Stimulated activated CD8-positive, alpha-beta memory T cell treated with anti-CD3 and anti-CD28 coated beads, Interleukin-12 subunit alpha, Interleukin-12 subunit beta, amount 100 ng/mL, for 1 hour (primary cell): ENCODE measurements around the gene IFI27L1.

ENCODE experiments used
- DNase-seq: peaks from one replicate; pipeline ENCODE4 v3.0.0-alpha.2; 2020; ENCODE audit warnings: low read depth

The IFI27L1 gene

GRCh38 chr14:94080621-94081385, at the start of gene IFI27L1, which contains the start of gene DDX24:
Gene IFI27L1, plus strand, starts transcription at chr14:94081310. Its CDS starts 15,628 bp downstream, at chr14:94096938.
Gene DDX24, minus strand, starts transcription at chr14:94081202. Its CDS starts 1,460 bp downstream, at chr14:94079742.
- DNase-seq, result peak; percentile 95

DNA sequence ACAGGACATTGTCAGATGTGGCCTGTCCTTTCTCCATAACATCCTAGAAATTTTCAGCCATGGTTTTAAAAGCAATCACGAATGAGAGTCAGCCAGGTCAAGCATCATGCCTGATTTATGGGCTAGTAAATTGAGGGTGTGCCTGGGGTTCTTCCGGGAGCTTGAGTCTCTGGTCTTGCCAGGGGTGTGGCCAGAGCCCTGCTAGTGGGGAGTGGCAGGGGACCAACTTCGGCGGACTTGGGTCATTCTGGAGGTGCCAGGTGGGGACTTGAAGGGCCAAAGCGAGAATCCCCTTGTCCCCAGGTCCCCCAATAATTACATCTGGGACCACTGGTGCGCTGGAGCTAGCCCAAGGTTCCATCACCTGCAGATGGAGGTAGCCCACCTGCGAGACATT, 49.2 kb upstream of the IFI27L1 start:
- DNase-seq, result no peak

DNA sequence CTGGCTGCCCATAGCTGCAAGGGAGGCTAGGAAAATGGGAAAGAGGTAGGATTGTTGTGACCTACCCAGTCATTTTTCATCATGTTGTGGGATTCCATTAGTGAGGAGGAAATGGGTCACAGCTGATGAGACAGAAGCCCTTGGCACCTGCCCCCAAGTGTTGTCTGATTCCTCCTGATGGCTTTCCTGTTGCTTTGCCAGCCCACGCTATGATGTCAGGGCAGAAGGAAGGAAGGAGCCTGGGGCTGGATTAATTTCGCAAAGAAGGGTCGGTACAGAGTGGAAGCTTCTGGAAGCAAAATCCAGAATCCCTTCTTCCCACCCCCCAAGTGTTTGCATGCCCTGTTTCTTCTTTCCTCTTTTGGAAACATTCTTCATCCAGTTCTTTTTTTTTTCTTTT, 46.2 kb upstream of the IFI27L1 start:
- DNase-seq, result no peak

DNA sequence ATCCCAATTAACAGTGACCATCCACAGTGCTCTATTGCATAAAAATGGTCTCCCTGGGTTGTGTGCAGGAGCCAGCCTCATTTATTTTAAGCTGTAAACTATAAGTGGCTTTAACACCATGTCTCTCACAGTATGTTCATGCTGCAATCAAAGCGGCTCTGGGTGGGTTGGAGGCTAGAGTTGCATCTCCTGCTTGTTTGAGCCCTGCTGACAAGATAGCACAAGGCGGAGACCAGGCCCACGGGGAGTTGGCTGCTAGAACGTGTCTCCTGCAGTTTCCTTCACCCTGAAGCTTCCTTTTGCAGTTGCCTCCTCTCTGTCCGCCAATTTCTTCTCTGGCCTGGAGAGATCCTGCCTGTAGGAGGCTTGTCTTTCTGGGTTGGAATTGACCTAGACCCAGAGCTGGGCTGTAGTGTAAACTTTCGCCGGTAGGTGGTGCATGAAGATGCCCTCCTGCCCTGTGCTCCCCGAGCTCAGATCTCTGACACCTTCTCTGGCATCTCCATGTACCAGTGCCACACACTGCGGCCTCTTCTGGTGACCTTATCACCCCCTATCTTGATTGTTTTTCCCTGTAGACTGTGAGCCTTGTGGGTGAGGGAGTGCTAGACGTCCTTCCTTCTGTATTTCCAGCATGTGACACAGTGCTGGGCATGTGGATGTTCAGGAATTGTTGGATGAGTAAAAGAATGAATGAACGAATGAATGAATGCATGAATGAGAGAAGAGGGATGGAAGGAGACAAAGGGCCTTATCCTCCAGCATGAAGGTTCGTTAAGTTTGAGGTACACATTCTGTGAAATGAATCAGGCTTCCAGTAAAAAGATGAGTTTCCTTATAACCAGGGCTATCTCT, 44.6 kb upstream of the IFI27L1 start:
- peak; percentile 60 for DNase-seq

- DNase-seq, result no peak
Measured at GRCh38 chr14:94037954-94038353, 43.2 kb upstream of the IFI27L1 start.

GRCh38 chr14:94038510-94038909, 42.6 kb upstream of the IFI27L1 start:
- DNase-seq, result no peak

DNA sequence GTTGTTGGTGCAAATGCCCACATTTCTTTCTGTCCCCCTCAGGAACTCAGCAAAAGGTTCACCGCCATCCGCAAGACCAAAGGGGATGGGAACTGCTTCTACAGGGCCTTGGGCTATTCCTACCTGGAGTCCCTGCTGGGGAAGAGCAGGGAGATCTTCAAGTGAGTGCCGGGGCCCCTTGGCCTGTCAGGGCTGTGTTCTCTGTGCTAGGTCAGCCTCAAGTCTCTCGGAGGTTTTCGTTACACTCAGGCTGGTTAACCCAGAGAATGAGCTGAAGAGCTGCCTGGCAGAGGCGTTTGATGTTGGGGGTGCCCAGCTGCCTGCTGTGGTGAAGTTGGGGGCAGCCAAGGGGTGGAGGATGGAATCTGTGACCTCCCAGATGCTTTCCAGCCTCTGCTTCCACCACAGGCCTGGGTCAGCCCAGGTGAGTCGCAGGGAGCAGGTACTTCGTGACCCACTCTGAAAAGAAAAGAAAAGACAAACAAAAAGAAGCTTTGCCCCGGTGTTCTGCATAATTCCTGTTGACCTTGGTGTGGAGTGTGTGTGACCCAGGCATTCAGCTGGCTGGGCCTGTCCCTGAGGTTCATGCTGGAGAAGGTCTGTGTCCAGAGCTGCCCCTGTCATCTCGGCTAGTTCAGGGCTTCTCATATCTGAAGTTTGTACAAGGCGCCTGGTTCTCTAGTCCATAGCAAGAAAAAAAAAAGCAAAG, 42.0 kb upstream of the IFI27L1 start:
- DNase-seq, result no peak

GRCh38 chr14:94040247-94040646, 40.9 kb upstream of the IFI27L1 start:
- DNase-seq, result no peak

DNA sequence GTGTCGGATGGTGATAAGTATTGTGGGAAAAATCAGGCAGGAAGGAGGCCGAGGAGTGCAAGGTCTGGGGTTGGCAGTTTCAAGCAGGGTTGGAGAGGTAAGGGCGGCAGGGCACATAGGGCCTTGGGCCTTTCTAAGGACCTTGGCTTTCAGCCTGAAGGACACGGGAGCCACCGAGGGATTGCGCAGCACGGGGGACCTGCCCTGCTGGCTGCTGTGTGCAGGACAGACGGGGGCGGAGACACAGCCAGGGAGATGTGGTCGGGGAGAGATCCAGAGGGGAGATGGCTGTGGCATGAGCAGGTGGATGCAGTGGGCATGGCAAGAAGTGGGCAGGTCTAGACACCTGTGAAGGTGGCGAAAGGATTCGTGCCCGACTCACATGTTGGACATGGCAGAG, 40.3 kb upstream of the IFI27L1 start:
- DNase-seq, result no peak

GRCh38 chr14:94041551-94042346, 39.4 kb upstream of the IFI27L1 start:
- no peak for DNase-seq

- no peak for DNase-seq
Measured at GRCh38 chr14:94042433-94043091, 38.5 kb upstream of the IFI27L1 start.

DNA sequence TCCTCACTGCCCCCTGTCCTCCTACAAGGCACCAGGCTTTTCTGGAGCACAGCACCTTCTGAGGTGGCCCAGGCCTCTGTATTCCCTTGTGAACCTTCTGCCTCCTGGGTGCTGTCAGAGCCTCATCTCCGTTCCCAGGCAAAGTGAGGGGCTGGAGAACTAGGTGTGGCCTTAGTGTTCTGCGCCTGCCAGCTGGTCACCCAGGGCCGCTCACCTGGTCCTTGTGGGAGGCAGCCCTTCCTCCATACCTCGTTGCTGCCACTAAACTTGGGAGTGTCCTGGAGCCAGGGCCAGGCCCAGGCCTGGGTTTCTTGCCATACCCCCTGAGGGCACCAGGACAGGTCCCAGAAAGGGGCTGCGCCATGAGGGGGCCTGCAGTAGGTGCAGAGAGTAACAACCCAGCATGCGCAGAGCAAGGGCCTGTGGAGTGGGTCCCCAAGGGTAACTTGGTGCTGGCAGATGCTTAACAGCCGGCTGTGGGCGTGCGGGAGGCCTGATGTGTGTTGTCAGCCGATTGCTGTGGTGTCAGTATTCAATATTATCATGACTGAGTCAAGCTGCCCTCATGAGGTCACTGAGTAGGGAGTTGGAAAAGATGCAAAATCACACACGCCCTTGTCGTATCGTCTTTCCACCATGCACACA, 37.9 kb upstream of the IFI27L1 start:
- no peak for DNase-seq

DNA sequence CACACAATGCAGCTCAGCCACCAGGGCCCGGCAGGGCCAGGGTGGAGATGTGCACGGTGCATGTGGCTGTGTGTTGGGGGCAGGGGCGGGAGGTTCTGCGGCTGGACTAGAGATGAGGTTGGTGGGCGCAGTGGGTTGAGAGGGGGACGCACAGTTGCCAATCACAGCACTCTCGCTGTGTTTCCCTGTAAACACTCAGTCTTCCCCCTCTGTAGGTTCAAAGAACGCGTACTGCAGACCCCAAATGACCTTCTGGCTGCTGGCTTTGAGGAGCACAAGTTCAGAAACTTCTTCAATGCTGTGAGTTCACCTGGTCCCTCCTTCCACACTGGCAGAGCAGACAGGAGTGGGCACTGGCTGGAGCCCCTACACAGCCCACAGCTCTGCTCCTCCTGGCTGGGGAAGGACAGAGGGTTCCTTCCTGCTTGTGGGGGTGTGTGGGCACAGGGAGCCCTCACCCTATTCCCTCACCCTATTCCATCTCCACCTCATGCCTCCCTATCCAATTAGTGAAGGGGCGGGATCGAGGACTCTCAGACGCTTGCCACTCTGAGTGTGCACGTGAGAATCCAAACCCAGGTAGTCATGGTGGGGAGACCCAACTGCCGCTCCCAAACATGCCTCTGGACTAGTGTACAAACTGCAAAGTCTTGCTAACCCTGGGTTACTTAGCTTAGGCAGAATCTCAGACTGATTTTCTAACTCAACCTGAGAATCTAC, 37.2 kb upstream of the IFI27L1 start:
- DNase-seq, result no peak

DNA sequence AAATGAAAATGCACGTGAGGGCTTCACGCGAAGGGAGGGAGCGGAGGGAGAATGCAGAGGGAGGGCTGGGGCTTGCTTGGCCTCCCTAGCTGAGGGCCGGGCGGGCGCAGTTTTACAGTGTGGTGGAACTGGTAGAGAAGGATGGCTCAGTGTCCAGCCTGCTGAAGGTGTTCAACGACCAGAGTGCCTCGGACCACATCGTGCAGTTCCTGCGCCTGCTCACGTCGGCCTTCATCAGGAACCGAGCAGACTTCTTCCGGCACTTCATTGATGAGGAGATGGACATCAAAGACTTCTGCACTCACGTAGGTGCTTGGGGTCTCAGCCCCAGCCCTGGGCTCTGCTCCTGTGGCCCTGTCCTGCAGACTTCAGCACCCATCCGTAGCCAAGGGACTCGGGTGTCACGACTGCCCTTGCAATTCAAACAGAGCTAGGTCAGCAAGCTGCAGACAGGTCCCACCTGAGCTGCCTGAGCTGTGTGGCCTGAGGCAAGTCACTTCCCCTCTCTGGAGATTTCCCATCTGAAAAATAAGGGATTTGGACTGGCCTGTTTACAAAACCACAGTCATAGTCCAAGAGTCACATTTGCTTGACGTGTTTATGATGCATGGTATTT, 36.5 kb upstream of the IFI27L1 start:
- DNase-seq, result no peak

DNA sequence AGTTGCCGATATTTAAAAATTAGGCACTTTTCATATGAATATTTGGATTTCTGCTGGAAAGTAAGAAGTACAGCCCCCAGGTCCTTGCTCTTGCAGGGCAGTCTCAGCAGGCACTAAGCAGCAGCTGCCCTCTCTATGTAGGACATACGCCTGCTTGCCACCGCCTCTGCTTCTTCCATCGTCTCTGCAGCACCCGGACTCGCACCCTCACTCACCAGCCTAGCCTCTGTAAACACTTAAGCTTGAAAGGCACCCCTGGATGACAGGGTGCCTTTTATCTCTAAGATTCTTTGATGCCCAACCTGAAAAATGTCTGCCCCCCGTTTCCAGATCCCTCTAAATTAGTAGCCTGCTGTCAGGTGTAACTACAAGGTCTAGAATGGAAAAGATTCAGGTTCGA, 36.0 kb upstream of the IFI27L1 start:
- DNase-seq, result no peak

GRCh38 chr14:94045563-94046345, 35.4 kb upstream of the IFI27L1 start:
- DNase-seq, result no peak

GRCh38 chr14:94046696-94047250, 34.3 kb upstream of the IFI27L1 start:
- no peak for DNase-seq

DNA sequence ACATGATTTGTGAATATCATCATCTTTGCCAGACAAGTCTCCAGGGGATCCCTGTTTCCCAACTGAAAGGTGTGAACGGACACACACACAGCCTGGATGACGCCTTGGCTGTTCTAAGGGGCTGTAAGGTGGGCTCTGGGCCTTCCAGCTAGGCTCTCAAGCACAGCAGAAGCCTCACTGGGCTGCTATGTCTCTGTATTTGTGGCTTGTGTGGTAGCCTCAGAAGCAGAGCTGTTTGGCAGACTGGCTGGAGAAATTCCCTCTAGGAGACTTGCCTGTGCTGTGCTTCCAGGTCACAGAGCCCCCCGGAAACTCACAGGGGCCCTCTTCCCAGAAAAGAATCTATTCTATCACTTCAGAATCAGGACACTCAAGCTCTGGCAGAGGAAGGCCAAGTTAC, 33.5 kb upstream of the IFI27L1 start:
- no peak for DNase-seq
